ENCODE data around the gene AKAP12. TPM values are rescaled to one million over a fixed set of nuclear protein-coding genes. Genes with fewer than 3 reads are reported as not detected.
"Not testable (repeated sequence)": the region's sequence is repeated elsewhere in the genome, so short reads cannot be mapped to it uniquely, and the experiment has no call there.

Gene AKAP12
- total RNA-seq, 1 experiment from 2014 or later: 15.4 TPM

DNA sequence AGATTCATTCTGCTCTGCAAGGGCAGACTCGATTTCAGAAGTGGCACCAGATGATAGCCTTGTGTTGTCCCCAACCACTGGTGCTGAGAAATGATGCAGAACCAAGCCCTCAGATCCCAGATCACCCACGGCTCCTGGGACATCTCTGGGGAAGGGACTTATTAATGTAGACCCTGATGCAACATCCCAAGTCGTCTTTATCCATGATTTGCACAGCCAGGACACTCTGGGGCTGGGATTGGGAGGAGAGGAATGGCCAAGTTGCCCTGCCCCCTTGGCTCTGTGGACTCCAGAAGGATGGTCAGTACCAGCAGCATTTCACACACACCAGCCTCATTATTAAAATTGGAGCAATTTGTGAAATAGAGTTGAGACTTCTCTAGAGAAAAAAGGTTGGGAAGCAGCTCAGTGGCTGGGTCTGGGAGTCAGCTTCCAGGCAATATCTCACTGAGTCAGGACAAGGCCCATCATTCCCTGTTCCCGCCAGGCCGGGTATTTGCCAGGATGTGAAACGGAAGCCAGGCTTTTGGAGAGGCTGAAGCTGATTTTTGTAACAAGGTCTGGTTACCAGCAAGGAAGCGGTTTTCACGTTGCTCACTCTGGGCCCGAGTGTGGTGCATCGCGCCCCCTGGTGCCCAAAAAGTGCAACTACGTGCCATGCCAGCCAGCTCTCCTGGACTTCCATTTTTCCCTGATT is 84.2 kb downstream of the AKAP12 start:
- in situ Hi-C loops (cut with HindIII; ENCODE audit: low sequenced_read_pairs): loop anchor here (25.0 kb wide), 1 partner anchor 312 kb away; no protein-coding TSS in a partner anchor

GRCh38 chr6:151324488-151324825 is 84.7 kb downstream of the AKAP12 start:
- in situ Hi-C loops (cut with HindIII; ENCODE audit: low sequenced_read_pairs): loop anchor here (25.0 kb wide), 1 partner anchor 312 kb away; no protein-coding TSS in a partner anchor
- no peak for DNase-seq (ENCODE audit: low spot score)

More for the DNA sequence above, 84.2 kb downstream of the AKAP12 start:
- DNase-seq (ENCODE audit: low spot score): peak; percentile 95

DNA sequence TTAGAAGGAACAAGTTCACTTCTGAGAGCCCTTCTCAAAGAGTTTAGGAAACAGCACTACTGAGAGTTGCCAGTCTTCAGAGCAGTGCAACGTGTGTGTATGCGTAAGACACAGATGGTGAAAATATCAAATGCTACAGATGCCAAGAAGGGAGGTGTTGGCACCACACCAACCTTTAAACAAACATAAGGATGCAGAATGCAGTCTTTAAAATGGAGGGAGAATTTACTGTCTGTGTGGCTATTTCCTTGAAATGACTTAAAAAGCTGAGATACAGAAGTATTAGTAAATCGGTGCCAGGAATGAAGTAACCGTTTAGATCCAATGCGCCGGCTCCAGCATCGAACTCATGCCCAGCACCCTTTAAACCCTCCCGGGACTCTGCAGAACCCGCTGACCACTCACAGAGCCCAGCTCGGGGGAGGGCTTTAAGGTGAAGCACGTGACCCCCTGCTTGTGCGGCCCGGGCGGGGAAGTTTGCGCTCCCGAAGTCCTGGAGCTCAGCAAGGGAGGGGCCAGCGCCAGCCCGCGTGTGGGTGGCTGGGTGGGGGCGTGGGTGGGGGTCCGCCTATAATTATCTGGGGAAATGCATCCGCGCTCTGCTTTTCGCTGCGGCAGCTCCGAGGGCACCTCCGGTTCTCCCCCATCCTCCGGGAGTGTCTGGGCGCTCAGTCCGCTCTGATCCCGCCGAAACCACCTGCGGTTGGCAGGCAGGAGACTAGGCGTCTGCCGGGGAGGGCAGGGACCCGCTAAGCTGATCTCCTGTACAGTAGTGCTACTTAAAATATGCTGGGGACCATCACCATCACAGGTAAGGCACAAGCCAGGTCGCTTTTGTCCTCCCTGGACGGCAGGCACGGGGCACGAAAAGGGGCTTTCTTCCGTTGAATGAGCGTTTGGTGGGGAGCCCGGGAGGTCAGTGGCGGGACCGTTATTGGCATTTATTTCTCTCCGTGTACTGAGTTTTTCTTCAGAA is 85.6 kb downstream of the AKAP12 start:
- peak; percentile 72 for DNase-seq (ENCODE audit: low spot score)
- in situ Hi-C loops (cut with HindIII; ENCODE audit: low sequenced_read_pairs): no loop called here

GRCh38 chr6:151326116-151326825 is 86.5 kb downstream of the AKAP12 start:
- in situ Hi-C loops (cut with HindIII; ENCODE audit: low sequenced_read_pairs): no loop called here
- DNase-seq (ENCODE audit: low spot score): no peak

DNA sequence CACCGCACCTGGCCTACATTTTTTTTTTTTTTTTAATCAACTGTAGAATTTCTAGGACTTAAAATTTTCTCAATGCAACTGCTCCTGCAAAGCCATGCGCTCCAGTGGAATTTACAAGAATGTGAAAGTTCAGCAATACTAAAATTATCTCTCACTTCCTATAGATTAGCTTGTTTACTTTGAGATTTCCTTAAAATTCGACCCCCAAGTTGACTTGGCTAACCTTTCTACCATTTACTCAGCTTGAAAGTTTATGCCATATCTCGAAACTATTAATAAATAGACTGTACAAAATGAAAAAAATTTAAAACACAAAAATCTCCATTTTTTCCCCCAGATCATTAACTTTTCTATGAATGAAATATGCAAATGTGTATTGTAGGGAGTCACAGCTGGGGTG is 87.3 kb downstream of the AKAP12 start:
- DNase-seq (ENCODE audit: low spot score): no peak
- in situ Hi-C loops (cut with HindIII; ENCODE audit: low sequenced_read_pairs): no loop called here

- no peak for DNase-seq (ENCODE audit: low spot score)
- in situ Hi-C loops (cut with HindIII; ENCODE audit: low sequenced_read_pairs): no loop called here
Measured at GRCh38 chr6:151330130-151330696, 90.4 kb downstream of the AKAP12 start.

DNA sequence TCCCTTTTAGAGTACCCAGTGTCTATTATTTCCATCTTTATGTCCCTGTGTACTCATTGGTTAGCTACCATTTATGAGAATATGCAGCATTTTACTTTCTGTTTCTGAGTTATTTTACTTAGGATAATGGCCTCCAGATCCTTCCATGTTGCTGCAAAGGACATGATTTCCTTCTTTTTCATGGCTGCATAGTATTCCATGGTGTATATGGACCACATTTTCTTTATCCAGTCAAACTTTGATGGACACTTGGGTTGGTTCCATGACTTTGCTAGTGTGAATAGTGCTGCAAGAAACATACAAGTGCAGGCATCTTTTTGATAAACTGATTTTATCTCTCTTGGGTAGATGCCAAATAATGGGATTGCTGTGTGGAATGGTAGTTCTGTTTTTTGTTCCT is 96.2 kb downstream of the AKAP12 start:
- no peak for DNase-seq (ENCODE audit: low spot score)
- in situ Hi-C loops (cut with HindIII; ENCODE audit: low sequenced_read_pairs): no loop called here

DNA sequence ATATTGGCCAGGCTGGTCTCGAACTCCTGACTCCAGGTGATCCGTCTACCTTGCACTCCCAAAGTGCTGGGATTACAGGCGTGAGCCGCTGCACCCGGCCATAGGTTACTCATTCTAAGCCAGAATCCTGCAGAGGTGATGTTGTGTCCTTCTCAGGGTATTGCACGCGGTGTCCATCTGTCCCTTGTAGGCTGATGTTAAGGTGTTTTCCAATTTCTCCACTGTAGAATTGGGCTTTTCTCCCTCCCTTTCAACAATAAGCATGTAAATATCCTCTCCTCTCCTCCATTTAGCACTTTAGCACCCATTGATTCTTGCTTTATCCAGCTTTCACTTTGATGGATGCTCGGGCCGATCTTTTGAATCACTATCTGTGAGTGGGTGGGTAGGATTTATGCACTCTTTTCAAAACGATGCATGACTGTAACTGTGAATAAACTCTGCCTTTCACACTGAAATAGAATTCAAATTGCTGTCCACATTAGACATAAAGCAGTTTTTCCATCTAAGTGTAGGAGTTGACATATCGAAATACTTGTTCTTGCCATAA is 99.0 kb downstream of the AKAP12 start:
- in situ Hi-C loops (cut with HindIII; ENCODE audit: low sequenced_read_pairs): no loop called here
- DNase-seq (ENCODE audit: low spot score): no peak

DNA sequence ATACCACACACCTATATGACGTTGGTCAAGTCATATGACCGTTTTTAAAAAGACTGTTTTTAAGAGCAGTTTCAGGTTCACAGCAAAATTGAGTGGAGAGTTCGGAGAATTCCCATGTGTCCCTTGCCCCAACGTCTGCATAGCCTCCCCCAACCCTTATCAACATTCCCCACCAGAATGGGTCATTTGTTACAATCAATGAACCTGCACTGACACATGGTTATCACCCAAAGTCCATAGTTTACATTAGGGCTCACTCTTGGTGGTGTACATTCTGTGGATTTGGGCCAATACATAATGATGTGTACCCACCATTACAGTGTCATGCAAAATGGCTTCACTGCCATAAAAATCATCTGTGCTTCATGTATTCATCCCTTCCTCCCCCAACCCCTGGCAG is 99.6 kb downstream of the AKAP12 start:
- no peak for DNase-seq (ENCODE audit: low spot score)
- in situ Hi-C loops (cut with HindIII; ENCODE audit: low sequenced_read_pairs): no loop called here

DNA sequence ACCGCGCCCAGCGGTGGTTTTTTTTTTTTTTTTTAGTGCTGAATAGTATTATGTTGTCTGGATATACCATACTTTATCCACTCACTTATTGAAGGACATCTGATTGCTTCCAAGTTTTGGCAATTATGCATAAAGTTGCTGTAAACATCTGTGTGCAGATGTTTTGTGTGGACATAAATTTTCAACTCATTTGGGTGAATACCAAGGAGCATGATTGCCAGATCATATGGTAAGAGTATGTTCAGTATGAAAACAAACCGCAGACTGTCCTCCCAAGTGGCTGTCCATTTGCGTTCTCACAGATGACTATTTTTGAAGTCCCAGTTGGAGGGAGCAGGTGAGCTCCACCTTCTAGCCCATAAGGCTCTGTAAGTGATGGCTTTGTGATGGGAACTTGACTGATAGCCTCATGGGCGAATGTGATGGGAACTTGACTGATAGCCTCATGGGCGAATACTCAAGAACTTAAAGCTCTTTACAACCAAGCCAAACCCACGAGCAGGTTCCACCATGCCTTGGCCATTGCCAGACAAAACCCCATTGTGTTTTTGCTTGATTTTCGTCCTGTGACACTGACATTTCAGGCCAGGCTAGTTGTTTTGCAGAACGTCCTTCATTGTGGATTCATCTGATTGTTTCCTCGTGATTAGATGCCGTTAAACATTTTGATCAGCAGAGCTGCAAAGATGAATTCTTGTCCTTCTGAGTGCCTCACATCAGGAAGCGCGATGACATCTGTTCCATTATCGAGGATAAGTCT is 100.6 kb downstream of the AKAP12 start:
- DNase-seq (ENCODE audit: low spot score): no peak
- in situ Hi-C loops (cut with HindIII; ENCODE audit: low sequenced_read_pairs): no loop called here

- no peak for DNase-seq (ENCODE audit: low spot score)
- in situ Hi-C loops (cut with HindIII; ENCODE audit: low sequenced_read_pairs): no loop called here
Measured at GRCh38 chr6:151341476-151342195, 101.9 kb downstream of the AKAP12 start.

DNA sequence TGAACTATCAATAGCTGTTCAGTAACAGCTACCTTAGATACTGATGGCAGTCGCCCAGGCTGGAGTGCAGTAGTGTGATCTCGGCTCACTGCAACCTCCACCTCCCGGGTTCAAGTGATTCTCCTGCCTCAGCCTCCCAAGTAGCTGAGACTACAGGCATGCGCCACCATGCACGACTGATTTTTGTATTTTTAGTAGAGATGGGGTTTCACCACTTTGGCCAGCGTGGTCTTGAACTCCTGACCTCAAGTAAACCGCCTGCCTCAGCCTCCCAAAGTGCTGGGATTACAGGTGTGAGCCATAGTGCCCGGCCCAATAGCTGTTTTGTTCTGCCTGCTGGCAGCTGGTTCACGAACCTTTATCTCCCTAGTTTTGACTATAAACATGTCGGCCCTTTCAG is 103.0 kb downstream of the AKAP12 start:
- in situ Hi-C loops (cut with HindIII; ENCODE audit: low sequenced_read_pairs); DNase-seq (ENCODE audit: low spot score): not testable (repeated sequence)

DNA sequence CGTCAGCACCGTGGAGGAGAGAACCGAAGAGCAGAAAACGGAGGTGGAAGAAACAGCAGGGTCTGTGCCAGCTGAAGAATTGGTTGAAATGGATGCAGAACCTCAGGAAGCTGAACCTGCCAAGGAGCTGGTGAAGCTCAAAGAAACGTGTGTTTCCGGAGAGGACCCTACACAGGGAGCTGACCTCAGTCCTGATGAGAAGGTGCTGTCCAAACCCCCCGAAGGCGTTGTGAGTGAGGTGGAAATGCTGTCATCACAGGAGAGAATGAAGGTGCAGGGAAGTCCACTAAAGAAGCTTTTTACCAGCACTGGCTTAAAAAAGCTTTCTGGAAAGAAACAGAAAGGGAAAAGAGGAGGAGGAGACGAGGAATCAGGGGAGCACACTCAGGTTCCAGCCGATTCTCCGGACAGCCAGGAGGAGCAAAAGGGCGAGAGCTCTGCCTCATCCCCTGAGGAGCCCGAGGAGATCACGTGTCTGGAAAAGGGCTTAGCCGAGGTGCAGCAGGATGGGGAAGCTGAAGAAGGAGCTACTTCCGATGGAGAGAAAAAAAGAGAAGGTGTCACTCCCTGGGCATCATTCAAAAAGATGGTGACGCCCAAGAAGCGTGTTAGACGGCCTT is 110.0 kb downstream of the AKAP12 start:
- in situ Hi-C loops (cut with HindIII; ENCODE audit: low sequenced_read_pairs): no loop called here
- DNase-seq (ENCODE audit: low spot score): no peak

DNA sequence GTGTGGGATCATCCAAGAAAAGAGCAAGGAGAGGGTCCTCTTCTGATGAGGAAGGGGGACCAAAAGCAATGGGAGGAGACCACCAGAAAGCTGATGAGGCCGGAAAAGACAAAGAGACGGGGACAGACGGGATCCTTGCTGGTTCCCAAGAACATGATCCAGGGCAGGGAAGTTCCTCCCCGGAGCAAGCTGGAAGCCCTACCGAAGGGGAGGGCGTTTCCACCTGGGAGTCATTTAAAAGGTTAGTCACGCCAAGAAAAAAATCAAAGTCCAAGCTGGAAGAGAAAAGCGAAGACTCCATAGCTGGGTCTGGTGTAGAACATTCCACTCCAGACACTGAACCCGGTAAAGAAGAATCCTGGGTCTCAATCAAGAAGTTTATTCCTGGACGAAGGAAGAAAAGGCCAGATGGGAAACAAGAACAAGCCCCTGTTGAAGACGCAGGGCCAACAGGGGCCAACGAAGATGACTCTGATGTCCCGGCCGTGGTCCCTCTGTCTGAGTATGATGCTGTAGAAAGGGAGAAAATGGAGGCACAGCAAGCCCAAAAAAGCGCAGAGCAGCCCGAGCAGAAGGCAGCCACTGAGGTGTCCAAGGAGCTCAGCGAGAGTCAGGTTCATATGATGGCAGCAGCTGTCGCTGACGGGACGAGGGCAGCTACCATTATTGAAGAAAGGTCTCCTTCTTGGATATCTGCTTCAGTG is 110.8 kb downstream of the AKAP12 start:
- peak; percentile 46 for DNase-seq (ENCODE audit: low spot score)
- in situ Hi-C loops (cut with HindIII; ENCODE audit: low sequenced_read_pairs): no loop called here

DNA sequence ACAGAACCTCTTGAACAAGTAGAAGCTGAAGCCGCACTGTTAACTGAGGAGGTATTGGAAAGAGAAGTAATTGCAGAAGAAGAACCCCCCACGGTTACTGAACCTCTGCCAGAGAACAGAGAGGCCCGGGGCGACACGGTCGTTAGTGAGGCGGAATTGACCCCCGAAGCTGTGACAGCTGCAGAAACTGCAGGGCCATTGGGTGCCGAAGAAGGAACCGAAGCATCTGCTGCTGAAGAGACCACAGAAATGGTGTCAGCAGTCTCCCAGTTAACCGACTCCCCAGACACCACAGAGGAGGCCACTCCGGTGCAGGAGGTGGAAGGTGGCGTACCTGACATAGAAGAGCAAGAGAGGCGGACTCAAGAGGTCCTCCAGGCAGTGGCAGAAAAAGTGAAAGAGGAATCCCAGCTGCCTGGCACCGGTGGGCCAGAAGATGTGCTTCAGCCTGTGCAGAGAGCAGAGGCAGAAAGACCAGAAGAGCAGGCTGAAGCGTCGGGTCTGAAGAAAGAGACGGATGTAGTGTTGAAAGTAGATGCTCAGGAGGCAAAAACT is 111.5 kb downstream of the AKAP12 start:
- in situ Hi-C loops (cut with HindIII; ENCODE audit: low sequenced_read_pairs): no loop called here
- no peak for DNase-seq (ENCODE audit: low spot score)

DNA sequence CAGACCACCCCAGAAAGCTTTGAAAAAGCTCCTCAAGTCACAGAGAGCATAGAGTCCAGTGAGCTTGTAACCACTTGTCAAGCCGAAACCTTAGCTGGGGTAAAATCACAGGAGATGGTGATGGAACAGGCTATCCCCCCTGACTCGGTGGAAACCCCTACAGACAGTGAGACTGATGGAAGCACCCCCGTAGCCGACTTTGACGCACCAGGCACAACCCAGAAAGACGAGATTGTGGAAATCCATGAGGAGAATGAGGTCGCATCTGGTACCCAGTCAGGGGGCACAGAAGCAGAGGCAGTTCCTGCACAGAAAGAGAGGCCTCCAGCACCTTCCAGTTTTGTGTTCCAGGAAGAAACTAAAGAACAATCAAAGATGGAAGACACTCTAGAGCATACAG is 112.0 kb downstream of the AKAP12 start:
- in situ Hi-C loops (cut with HindIII; ENCODE audit: low sequenced_read_pairs): no loop called here

More for the DNA sequence above, 112.0 kb downstream of the AKAP12 start:
- no peak for DNase-seq (ENCODE audit: low spot score)

Data from G401 (cell line).